Breast epithelium (tissue), 4 donors: ENCODE data around the gene HMHB1. TPM values are rescaled to one million over a fixed set of nuclear protein-coding genes. Genes with fewer than 3 reads are reported as not detected.

Experiments
- DNase-seq, 2 donors: peaks; one replicate each; pipeline ENCODE4 v3.0.0-alpha.2; 2019; ENCODE audit warnings: low spot score in 2 of 2
- H3K27ac ChIP-seq, 2 donors: fragments of 200-600 bp; sonication (generic) in 1 of 2; one replicate each; pipeline ENCODE4 v1.5.1; 2016 to 2019; ENCODE audit warnings: mild to moderate bottlenecking in 1 of 2
- H3K27me3 ChIP-seq, 2 donors: fragments of 200-600 bp; sonication (generic) in 1 of 2; one replicate each; pipeline versions ENCODE4 v1.5.1 to v1.6.0; 2017 to 2019; ENCODE audit warnings: control low read depth in 1 of 2, mild to moderate bottlenecking in 1 of 2
- H3K36me3 ChIP-seq: fragments of 200-600 bp; one replicate; pipeline ENCODE4 v1.5.1; 2019
- H3K4me1 ChIP-seq, 2 donors: fragments of 200-600 bp; sonication (generic); one replicate each; pipeline ENCODE4 v1.5.1; 2016 to 2019; ENCODE audit warnings: control low read depth in 1 of 2
- H3K4me3 ChIP-seq, 3 donors: fragments of 200-600 bp; sonication (generic); 1 replicate in 2 of 3; 2 replicates in 1 of 3; pipeline ENCODE4 v1.5.1; 2016 to 2019; ENCODE audit warnings: mild to moderate bottlenecking in 3 of 3, moderate library complexity in 2 of 3
- H3K9me3 ChIP-seq, 2 donors: fragments of 200-600 bp; sonication (generic) in 1 of 2; one replicate each; pipeline ENCODE4 v1.5.1; 2016 to 2019; ENCODE audit warnings: control low read depth in 1 of 2
- POLR2A ChIP-seq: fragments of 450-650 bp; IDR thresholded peaks from one replicate; pipeline ENCODE4 v1.6.1; 2016; ENCODE audit warnings: antibody characterized with exemption, mild to moderate bottlenecking, moderate library complexity
- POLR2AphosphoS5 ChIP-seq, 3 donors: sonication (generic); formaldehyde crosslinking; IDR thresholded peaks; one replicate each; pipeline ENCODE4 v1.6.1; 2017; ENCODE audit warnings: antibody characterized with exemption in 3 of 3
- intact Hi-C: fragments of 100-400 bp; cut with DNase I; formaldehyde crosslinking; loops from one replicate; pipeline ENCODE4 v1.15.1; 2023; ENCODE audit warnings: low total_unique reads
- total RNA-seq, 3 donors: library from RNA; depleted of rRNA; stranded (reverse); fragments of >200 nt; gene quantifications; one replicate each; pipeline ENCODE4 v1.1.0, GENCODE V29; 2016
- TF ChIP-seq, protein P1 (sequence below), 3 donors: fragments of 450-650 bp; IDR thresholded peaks; one replicate each; pipeline ENCODE4 v1.5.1; 2016 to 2017; ENCODE audit warnings: antibody characterized with exemption in 3 of 3, mild to moderate bottlenecking in 3 of 3, moderate library complexity in 3 of 3

Gene HMHB1
- total RNA-seq, 3 donors from 2014 or later, result not detected

DNA sequence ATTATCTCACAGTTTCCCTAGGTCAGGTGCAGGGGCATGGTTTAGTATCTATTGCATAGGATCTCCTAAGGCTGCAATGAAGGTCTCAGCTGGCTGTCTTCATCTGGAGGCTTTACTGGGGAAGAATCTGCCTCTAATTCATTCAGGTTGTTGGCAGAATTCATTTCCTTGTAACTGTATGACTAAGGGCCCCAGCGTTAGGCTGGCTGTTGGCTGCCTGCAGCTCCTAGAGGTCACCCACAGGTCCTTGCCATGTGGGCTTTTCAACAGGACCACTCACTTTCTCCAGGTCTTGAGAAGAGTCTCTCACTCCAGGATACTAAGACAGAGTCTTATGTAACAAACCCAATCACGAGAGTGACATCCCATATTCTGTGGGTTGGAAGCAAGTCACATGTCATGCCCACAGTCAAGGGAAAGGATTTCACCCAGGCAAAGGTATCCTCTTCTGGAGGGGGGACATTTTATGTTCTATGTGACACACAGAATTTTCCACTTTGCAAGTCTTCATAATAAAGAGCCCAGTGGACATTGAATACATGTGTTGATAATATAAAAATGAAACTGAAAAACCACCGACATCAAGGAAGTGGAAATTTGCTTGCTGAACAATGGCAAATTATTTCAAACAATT is 38.2 kb downstream of the HMHB1 start:
- Histone ChIP-seq H3K9me3 (no peaks in the 10 kb centered on the region), H3K27me3 (no peaks in the 10 kb centered on the region), H3K4me1 (no peaks in the 10 kb centered on the region), H3K27ac (no peak overlapping the region), H3K4me3 (no peak overlapping the region), H3K36me3 (no peaks in the 10 kb centered on the region)
- intact Hi-C loops, result no loop called here
- TF ChIP-seq POLR2A (no peak), POLR2AphosphoS5 (IDR thresholded peaks at IDR 0.05) (no peak)
- TF ChIP-seq, protein P1, sequence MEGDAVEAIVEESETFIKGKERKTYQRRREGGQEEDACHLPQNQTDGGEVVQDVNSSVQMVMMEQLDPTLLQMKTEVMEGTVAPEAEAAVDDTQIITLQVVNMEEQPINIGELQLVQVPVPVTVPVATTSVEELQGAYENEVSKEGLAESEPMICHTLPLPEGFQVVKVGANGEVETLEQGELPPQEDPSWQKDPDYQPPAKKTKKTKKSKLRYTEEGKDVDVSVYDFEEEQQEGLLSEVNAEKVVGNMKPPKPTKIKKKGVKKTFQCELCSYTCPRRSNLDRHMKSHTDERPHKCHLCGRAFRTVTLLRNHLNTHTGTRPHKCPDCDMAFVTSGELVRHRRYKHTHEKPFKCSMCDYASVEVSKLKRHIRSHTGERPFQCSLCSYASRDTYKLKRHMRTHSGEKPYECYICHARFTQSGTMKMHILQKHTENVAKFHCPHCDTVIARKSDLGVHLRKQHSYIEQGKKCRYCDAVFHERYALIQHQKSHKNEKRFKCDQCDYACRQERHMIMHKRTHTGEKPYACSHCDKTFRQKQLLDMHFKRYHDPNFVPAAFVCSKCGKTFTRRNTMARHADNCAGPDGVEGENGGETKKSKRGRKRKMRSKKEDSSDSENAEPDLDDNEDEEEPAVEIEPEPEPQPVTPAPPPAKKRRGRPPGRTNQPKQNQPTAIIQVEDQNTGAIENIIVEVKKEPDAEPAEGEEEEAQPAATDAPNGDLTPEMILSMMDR (IDR thresholded peaks at IDR 0.05), result no peak
- no peak for DNase-seq

DNA sequence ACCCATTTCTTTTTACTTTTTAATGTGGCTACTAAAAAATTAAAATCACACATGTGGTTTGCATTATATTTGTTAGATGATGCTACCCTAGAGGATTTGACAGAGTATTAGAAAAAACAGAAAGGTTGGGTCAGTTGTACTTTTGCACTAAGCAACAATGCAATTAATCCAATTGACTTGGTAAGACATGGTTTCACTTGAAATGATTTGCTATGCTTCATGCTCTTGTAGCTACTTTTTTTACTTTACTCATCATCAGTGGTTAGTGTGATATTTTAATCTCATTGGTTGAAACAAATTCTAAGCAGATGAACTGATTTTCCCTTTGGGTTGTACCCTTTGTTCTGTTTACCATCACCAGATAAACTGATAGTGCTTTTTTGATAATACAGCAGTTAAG is 39.4 kb downstream of the HMHB1 start:
- Histone ChIP-seq H3K9me3 (no peaks in the 10 kb centered on the region), H3K27me3 (no peaks in the 10 kb centered on the region), H3K36me3 (no peaks in the 10 kb centered on the region), H3K4me1 (no peaks in the 10 kb centered on the region), H3K27ac (no peak overlapping the region), H3K4me3 (no peak overlapping the region)
- TF ChIP-seq POLR2AphosphoS5 (IDR thresholded peaks at IDR 0.05) (no peak), POLR2A (no peak)
- TF ChIP-seq, protein P1 (IDR thresholded peaks at IDR 0.05), result no peak
- no peak for DNase-seq
- intact Hi-C loops, result no loop called here

DNA sequence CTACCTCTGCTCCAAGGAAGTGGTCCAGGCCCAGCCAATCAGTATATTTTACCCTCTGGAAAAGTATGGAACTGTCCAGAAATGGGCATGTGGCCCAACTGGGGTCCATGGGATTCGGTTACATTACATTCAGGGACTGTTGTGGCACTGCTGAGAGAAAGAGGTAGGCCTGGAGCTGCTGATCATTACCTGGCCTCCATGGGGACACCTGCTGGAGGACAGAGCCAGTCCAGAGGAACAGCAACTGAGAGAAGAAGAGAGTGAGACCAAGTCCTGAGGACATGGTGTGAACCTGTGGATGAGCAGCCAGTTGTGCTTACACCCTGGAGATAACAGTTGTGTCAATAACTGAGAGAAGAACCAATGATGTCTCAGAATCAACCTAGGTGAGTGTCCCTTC is 48.2 kb downstream of the HMHB1 start:
- Histone ChIP-seq H3K27ac (no peak overlapping the region), H3K4me1 (no peaks in the 10 kb centered on the region), H3K4me3 (no peak overlapping the region), H3K9me3 (no peaks in the 10 kb centered on the region), H3K36me3 (no peaks in the 10 kb centered on the region), H3K27me3 (no peaks in the 10 kb centered on the region)
- DNase-seq, result no peak
- intact Hi-C loops, result no loop called here
- TF ChIP-seq POLR2AphosphoS5 (IDR thresholded peaks at IDR 0.05) (no peak), POLR2A (no peak)
- TF ChIP-seq, protein P1 (IDR thresholded peaks at IDR 0.05), result no peak

DNA sequence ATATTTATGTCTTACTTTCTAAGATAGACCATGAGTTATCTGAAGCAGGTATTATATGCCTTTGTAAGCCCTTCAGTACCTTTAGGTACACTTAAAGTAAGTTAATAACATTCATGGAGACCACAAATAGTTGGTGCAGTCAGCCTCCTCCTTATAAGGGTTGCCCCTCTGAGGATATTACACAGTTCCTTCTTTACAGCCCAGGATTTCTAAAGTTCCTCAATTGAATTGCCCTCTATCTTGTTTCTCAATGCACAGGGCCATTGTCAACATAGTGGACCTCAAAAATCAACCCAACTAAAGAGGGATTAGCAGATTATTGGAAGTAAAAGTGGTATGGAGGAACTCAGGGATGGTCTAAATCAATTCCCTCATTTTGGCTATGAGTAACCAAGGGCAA is 50.3 kb downstream of the HMHB1 start:
- H3K4me3 ChIP-seq, result no peak overlapping the region
- no peak for TF ChIP-seq POLR2AphosphoS5 (IDR thresholded peaks at IDR 0.05)
- TF ChIP-seq, protein P1 (IDR thresholded peaks at IDR 0.05), result no peak
- TF ChIP-seq POLR2A, result no peak
- H3K4me1 ChIP-seq, result no peaks in the 10 kb centered on the region

DNA sequence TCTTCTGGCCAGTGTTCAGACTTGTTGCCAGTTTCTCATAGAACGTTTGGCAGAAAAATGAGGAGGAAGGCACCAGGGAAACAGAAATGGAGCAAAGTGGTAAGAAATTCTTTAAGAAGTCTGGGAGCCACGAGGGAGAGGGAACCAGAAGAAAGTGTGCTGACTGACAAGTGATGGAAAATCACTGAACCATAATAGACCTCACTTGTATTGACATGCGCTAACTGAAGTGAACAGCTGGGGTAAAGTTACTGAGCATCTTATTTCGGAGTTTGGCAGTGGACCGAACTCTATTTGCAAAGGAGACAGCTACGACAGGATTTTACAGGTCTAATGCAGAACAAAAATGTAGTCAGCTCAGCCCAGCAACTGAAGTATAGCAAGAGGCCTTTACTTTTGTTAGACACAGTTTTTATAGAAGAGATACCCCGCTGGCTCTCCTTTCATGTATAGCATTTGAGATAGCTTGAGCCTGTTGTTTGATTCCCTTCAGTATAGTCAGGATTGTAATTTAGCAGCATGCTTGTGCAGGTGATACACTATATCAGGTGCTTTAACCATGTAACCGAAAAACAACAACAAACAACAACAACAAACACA is 53.6 kb downstream of the HMHB1 start:
- TF ChIP-seq, protein P1 (IDR thresholded peaks at IDR 0.05), result no peak
- TF ChIP-seq POLR2AphosphoS5 (IDR thresholded peaks at IDR 0.05) (no peak), POLR2A (no peak)
- H3K36me3 ChIP-seq, result no peaks in the 10 kb centered on the region
- no peaks in the 10 kb centered on the region for H3K4me1 ChIP-seq
- no peak overlapping the region for H3K27ac ChIP-seq
- H3K4me3 ChIP-seq, result no peak overlapping the region
- no peak for DNase-seq
- intact Hi-C loops, result no loop called here
- H3K9me3 ChIP-seq, result no peaks in the 10 kb centered on the region
- H3K27me3 ChIP-seq, result no peaks in the 10 kb centered on the region

More for the DNA sequence above, 50.3 kb downstream of the HMHB1 start:
- Histone ChIP-seq H3K9me3 (no peaks in the 10 kb centered on the region), H3K27ac (no peak overlapping the region), H3K36me3 (no peaks in the 10 kb centered on the region), H3K27me3 (no peaks in the 10 kb centered on the region)
- no peak for DNase-seq
- intact Hi-C loops, result no loop called here
